Gastrocnemius medialis (tissue), 4 donors: ENCODE measurements around the gene BLOC1S2.

ENCODE experiments used
- CTCF ChIP-seq, 5 experiments: fragments of 450-650 bp in 3 of 5; fragments of 200-600 bp in 2 of 5; sonication (generic) in 2 of 5; IDR thresholded peaks in 4 of 5; conservative IDR thresholded peaks in 1 of 5; 1 replicate in 4 of 5; 2 replicates in 1 of 5; pipeline ENCODE4 v1.5.1; 2016 to 2019; ENCODE audit warnings: antibody characterized with exemption in 5 of 5, mild to moderate bottlenecking in 3 of 5, moderate library complexity in 3 of 5
- POLR2A ChIP-seq, 2 donors: fragments of 450-650 bp; IDR thresholded peaks; one replicate each; pipeline ENCODE4 v1.6.1; 2017; ENCODE audit warnings: antibody characterized with exemption in 2 of 2, mild to moderate bottlenecking in 2 of 2, moderate library complexity in 2 of 2

GRCh38 chr10:100304414-100304813 is 17.9 kb upstream of the BLOC1S2 start:
- TF ChIP-seq CTCF (IDR thresholded peaks at IDR 0.05 in 4 of 5, conservative IDR thresholded peaks at IDR 0.05 in 1 of 5) (no peak), POLR2A (IDR thresholded peaks at IDR 0.05) (no peak)
